IMR-90 (cell line): ENCODE measurements around the gene NINJ2.

Experiments
- BHLHE40 ChIP-seq: fragments of 150-350 bp; IDR thresholded peaks from 2 replicates; pipeline ENCODE4 v1.6.1; 2016; ENCODE audit warnings: mild to moderate bottlenecking, low read depth, low read length
- CEBPB ChIP-seq: IDR thresholded peaks from 2 replicates; pipeline ENCODE4 v1.6.1; 2012; ENCODE audit warnings: low read depth, low read length, improper control_type of control experiment
- CHD1 ChIP-seq: IDR thresholded peaks from 2 replicates; pipeline ENCODE4 v1.6.1; 2012; ENCODE audit warnings: low read depth, low read length, improper control_type of control experiment
- MAFK ChIP-seq: IDR thresholded peaks from 2 replicates; pipeline ENCODE4 v1.6.1; 2012; ENCODE audit warnings: low read depth, low read length, improper control_type of control experiment
- MXI1 ChIP-seq: IDR thresholded peaks from 2 replicates; pipeline ENCODE4 v1.6.1; 2012; ENCODE audit warnings: low read depth, mild to moderate bottlenecking, low read length, moderate library complexity, borderline replicate concordance
- POLR2A ChIP-seq: IDR thresholded peaks from 2 replicates; pipeline ENCODE4 v1.6.1; 2012; ENCODE audit warnings: mild to moderate bottlenecking, low read depth, low read length
- RCOR1 ChIP-seq: IDR thresholded peaks from 2 replicates; pipeline ENCODE4 v1.6.1; 2012; ENCODE audit warnings: mild to moderate bottlenecking, low read length, improper control_type of control experiment; ENCODE audit not compliant: insufficient replicate concordance
- RFX5 ChIP-seq: IDR thresholded peaks from 2 replicates; pipeline ENCODE4 v1.8.0; 2012; ENCODE audit warnings: low read depth, mild to moderate bottlenecking, low read length, moderate library complexity
- SMC3 ChIP-seq: fragments of 150-350 bp; IDR thresholded peaks from 2 replicates; pipeline ENCODE4 v1.6.1; 2016; ENCODE audit warnings: low read depth, mild to moderate bottlenecking, antibody characterized with exemption, low read length, moderate library complexity
- TF ChIP-seq, protein P1 (sequence below): conservative IDR thresholded peaks from 2 replicates; pipeline ENCODE4 v1.5.1; 2012; ENCODE audit warnings: mild to moderate bottlenecking, low read depth, low read length, improper control_type of control experiment
- TF ChIP-seq, protein P2 (sequence below): fragments of 150-350 bp; IDR thresholded peaks from 2 replicates; pipeline ENCODE4 v1.6.1; 2016; ENCODE audit warnings: low read depth, mild to moderate bottlenecking, low read length, moderate library complexity, borderline replicate concordance
- TF ChIP-seq, protein P3 (sequence below): fragments of 150-350 bp; IDR thresholded peaks from 2 replicates; pipeline ENCODE4 v1.6.1; 2017; ENCODE audit warnings: mild to moderate bottlenecking, antibody characterized with exemption, low read length, low read depth

DNA sequence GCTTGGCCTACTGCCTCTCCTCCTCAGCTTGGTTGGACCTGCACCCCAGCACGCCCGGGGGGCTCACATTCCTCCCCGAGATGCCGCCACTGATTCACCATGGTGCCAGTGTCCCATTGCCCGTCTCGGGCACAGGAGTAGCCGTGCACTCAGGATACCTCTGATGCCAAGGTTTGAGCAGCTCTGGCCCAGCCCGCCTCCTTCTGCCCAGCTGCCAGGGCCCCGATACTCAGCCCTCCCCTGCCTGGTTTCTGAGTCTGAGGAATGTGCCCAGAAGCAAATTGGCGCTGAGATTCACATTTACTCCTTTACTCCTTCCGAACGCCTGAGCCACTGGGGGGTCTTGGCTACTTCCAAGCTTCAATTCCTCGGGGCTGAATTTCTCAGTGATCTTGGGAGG lies 63.5 kb downstream of the NINJ2 start:
- TF ChIP-seq, protein P1, sequence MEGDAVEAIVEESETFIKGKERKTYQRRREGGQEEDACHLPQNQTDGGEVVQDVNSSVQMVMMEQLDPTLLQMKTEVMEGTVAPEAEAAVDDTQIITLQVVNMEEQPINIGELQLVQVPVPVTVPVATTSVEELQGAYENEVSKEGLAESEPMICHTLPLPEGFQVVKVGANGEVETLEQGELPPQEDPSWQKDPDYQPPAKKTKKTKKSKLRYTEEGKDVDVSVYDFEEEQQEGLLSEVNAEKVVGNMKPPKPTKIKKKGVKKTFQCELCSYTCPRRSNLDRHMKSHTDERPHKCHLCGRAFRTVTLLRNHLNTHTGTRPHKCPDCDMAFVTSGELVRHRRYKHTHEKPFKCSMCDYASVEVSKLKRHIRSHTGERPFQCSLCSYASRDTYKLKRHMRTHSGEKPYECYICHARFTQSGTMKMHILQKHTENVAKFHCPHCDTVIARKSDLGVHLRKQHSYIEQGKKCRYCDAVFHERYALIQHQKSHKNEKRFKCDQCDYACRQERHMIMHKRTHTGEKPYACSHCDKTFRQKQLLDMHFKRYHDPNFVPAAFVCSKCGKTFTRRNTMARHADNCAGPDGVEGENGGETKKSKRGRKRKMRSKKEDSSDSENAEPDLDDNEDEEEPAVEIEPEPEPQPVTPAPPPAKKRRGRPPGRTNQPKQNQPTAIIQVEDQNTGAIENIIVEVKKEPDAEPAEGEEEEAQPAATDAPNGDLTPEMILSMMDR: no peak
- TF ChIP-seq POLR2A (no peak), RFX5 (no peak), SMC3 (no peak), CEBPB (no peak), RCOR1 (no peak), MXI1 (no peak), BHLHE40 (no peak), CHD1 (no peak), MAFK (no peak)
- TF ChIP-seq, protein P2, sequence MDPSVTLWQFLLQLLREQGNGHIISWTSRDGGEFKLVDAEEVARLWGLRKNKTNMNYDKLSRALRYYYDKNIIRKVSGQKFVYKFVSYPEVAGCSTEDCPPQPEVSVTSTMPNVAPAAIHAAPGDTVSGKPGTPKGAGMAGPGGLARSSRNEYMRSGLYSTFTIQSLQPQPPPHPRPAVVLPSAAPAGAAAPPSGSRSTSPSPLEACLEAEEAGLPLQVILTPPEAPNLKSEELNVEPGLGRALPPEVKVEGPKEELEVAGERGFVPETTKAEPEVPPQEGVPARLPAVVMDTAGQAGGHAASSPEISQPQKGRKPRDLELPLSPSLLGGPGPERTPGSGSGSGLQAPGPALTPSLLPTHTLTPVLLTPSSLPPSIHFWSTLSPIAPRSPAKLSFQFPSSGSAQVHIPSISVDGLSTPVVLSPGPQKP: no peak
- TF ChIP-seq, protein P3, sequence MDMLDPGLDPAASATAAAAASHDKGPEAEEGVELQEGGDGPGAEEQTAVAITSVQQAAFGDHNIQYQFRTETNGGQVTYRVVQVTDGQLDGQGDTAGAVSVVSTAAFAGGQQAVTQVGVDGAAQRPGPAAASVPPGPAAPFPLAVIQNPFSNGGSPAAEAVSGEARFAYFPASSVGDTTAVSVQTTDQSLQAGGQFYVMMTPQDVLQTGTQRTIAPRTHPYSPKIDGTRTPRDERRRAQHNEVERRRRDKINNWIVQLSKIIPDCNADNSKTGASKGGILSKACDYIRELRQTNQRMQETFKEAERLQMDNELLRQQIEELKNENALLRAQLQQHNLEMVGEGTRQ: no peak
